Measurements from ENCODE around the gene TRIM71.
A peak's percentile ranks its signal among the peaks of the same experiment; 100 is the strongest.

Gene TRIM71

DNA sequence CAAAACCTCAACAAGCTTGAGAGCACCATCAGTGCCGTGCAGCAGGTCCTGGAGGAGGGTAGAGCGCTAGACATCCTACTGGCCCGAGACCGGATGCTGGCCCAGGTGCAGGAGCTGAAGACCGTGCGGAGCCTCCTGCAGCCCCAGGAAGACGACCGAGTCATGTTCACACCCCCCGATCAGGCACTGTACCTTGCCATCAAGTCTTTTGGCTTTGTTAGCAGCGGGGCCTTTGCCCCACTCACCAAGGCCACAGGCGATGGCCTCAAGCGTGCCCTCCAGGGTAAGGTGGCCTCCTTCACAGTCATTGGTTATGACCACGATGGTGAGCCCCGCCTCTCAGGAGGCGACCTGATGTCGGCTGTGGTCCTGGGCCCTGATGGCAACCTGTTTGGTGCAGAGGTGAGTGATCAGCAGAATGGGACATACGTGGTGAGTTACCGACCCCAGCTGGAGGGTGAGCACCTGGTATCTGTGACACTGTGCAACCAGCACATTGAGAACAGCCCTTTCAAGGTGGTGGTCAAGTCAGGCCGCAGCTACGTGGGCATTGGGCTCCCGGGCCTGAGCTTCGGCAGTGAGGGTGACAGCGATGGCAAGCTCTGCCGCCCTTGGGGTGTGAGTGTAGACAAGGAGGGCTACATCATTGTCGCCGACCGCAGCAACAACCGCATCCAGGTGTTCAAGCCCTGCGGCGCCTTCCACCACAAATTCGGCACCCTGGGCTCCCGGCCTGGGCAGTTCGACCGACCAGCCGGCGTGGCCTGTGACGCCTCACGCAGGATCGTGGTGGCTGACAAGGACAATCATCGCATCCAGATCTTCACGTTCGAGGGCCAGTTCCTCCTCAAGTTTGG lies 72.9 kb downstream of the TRIM71 start:
- DNase-seq = no peak
- TF ChIP-seq GATA1 (IDR thresholded peaks at IDR 0.05; ENCODE audit: low read depth, low read length) (no peak), POLR2A (IDR thresholded peaks at IDR 0.05; ENCODE audit: low read length) (no peak)

DNA sequence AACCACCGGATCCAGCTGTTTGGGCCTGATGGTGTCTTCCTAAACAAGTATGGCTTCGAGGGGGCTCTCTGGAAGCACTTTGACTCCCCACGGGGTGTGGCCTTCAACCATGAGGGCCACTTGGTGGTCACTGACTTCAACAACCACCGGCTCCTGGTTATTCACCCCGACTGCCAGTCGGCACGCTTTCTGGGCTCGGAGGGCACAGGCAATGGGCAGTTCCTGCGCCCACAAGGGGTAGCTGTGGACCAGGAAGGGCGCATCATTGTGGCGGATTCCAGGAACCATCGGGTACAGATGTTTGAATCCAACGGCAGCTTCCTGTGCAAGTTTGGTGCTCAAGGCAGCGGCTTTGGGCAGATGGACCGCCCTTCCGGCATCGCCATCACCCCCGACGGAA lies 73.6 kb downstream of the TRIM71 start:
- no peak for DNase-seq
- TF ChIP-seq POLR2A (IDR thresholded peaks at IDR 0.05; ENCODE audit: low read length) (no peak), GATA1 (IDR thresholded peaks at IDR 0.05; ENCODE audit: low read depth, low read length) (no peak)

- no peak for DNase-seq
- no peak for TF ChIP-seq GATA1 (IDR thresholded peaks at IDR 0.05; ENCODE audit: low read depth, low read length)
- no peak for TF ChIP-seq POLR2A (IDR thresholded peaks at IDR 0.05; ENCODE audit: low read length)
Measured at GRCh38 chr3:32892625-32893598, 75.1 kb downstream of the TRIM71 start.

GRCh38 chr3:32894977-32895376 lies 77.2 kb downstream of the TRIM71 start:
- TF ChIP-seq POLR2A (IDR thresholded peaks at IDR 0.05; ENCODE audit: low read length) = no peak
- no peak for TF ChIP-seq GATA1 (IDR thresholded peaks at IDR 0.05; ENCODE audit: low read depth, low read length)
- no peak for DNase-seq

GRCh38 chr3:32895701-32896100 lies 77.9 kb downstream of the TRIM71 start:
- TF ChIP-seq GATA1 (IDR thresholded peaks at IDR 0.05; ENCODE audit: low read depth, low read length) (no peak), POLR2A (IDR thresholded peaks at IDR 0.05; ENCODE audit: low read length) (no peak)
- no peak for DNase-seq

DNA sequence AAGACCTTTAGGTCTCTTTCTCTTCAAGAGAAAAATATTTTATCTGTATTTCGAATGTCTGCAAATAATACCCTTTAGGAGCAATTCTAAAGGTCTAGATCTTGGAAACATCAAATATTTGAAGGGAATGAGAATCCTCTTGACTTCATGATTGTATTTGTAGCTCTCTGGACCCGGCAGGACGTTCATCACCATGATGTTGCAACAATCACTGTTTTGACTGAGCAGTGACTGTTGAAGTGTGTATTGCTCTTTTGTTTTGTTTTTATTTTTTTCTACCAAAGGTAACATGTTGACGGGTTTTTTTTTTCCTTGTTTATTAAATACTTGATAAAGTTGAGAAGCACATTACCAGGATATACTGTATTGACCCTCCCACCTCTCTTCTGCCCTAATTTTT lies 78.3 kb downstream of the TRIM71 start:
- no peak for TF ChIP-seq GATA1 (IDR thresholded peaks at IDR 0.05; ENCODE audit: low read depth, low read length)

DNA sequence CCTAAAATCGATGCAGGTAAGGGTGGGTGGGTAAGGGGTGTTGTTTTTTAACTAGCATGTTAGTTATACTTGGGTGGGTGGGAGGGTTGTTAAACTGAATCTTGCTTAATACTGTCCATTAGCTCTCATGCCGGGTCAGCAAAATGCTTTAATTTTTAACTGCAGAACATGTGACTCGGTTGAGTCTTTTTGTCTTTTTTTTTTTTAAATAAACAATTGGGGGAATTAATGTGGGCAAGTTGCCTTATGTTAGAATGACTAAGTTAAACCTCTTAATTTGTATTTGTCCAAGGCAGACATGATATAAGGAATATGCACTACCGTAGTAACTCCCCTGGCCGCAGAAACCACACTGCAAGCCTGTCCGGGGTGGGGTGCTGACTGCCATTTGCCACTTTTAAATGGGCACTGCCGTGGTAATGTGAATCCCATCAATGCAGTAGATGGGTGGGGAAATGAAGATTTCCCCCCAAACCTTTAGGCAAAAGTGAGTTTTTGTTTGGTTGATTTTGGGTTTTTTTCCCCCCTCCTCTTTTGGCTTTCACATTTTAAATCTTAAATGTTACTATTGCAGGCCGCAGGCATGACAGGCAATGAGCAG lies 79.3 kb downstream of the TRIM71 start:
- no peak for TF ChIP-seq POLR2A (IDR thresholded peaks at IDR 0.05; ENCODE audit: low read length)
- TF ChIP-seq GATA1 (IDR thresholded peaks at IDR 0.05; ENCODE audit: low read depth, low read length) = no peak
- no peak for DNase-seq

More for the DNA sequence above, 78.3 kb downstream of the TRIM71 start:
- no peak for DNase-seq

- no peak for DNase-seq
- TF ChIP-seq POLR2A (IDR thresholded peaks at IDR 0.05; ENCODE audit: low read length) = no peak
- no peak for TF ChIP-seq GATA1 (IDR thresholded peaks at IDR 0.05; ENCODE audit: low read depth, low read length)
Measured at GRCh38 chr3:32897981-32898623, 80.3 kb downstream of the TRIM71 start.

DNA sequence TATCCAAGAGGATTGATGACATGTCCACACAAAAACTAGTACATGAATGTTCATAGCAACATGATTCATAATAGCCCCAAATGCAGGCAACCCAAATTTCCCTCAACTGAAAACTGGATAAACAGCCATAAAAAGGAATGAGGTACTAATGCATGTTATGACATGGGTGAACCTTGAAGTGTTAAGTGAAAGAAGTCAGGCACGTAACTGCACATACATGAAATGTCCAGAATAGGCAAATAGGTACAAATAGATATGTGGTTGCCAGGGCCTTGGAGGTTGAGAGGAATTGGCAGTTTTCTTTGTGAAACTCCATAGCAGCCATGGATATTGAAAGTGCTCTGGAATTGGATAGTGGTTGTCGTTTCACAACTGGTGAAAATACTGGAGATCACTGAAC lies 81.5 kb downstream of the TRIM71 start:
- no peak for DNase-seq

DNA sequence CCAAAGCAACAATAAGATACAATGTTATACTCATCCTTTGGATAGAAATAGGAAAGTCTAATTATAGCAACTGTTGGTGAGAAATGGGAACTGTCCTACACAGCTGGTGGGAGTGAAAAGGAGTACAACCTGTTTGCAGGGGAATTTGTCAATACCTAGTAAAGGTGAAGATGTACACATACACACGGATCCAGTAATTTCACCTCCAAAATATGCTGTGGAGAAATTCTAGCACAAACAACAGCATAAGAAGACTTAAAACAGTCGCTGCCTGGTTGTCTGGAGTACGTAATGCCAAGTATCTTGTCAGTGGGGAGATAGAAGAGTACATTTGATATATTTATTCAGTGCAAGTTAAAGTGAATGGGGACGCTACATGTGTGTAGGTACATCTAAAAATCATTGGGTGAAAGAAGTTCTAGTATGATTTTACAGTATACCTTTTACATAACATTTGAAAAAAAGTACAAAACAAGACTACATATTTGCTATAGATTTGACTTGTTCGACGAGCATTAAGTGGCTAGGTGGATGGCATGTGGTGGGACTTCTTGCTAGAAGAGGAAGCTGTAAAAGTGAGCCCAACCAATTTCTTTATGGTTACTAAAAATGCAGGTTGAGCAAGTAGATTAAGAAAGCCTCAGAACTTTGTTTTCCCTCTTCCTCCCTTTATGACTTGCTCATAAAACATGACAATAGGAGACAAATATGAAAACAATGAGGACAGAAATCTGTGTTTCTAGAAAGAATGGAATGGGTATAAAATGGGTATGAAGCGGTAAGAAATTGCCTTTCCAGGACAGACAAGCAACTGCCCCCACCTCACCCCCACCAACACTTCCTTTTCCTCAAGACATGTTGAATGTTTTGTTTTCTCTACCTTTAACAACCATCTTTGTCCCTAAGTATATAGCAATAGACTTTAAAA lies 83.5 kb downstream of the TRIM71 start:
- no peak for DNase-seq
- TF ChIP-seq POLR2A (IDR thresholded peaks at IDR 0.05; ENCODE audit: low read length) (no peak), GATA1 (IDR thresholded peaks at IDR 0.05; ENCODE audit: low read depth, low read length) (no peak)

More for the DNA sequence above, 81.5 kb downstream of the TRIM71 start:
- TF ChIP-seq POLR2A (IDR thresholded peaks at IDR 0.05; ENCODE audit: low read length) (no peak), GATA1 (IDR thresholded peaks at IDR 0.05; ENCODE audit: low read depth, low read length) (no peak)

DNA sequence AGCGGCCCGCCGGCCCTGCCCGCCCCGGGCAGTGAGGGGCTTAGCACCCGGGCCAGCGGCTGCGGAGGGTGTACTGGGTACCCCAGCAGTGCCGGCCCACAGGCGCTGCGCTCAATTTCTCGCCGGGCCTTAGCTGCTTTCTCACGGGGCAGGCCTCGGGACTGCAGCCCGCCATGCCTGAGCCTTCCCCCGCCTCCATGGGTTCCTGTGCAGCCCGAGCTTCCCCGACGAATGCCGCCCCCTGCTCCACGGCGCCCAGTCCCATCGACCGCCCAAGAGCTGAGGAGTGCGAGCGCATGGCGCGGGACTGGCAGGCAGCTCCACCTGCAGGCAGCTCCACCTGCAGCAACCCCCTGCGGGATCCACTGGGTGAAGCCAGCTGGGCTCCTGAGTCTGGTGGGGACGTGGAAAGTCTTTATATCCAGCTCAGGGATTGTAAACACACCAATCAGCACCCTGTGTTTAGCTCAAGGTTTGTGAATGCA lies 85.1 kb downstream of the TRIM71 start:
- DNase-seq = peak; percentile 32 to 35

GRCh38 chr3:32903953-32904352 lies 86.2 kb downstream of the TRIM71 start:
- TF ChIP-seq GATA1 (IDR thresholded peaks at IDR 0.05; ENCODE audit: low read depth, low read length) = no peak
- no peak for TF ChIP-seq POLR2A (IDR thresholded peaks at IDR 0.05; ENCODE audit: low read length)
- no peak for DNase-seq
